Measurements from ENCODE around the gene SLC24A3.

The SLC24A3 gene

DNA sequence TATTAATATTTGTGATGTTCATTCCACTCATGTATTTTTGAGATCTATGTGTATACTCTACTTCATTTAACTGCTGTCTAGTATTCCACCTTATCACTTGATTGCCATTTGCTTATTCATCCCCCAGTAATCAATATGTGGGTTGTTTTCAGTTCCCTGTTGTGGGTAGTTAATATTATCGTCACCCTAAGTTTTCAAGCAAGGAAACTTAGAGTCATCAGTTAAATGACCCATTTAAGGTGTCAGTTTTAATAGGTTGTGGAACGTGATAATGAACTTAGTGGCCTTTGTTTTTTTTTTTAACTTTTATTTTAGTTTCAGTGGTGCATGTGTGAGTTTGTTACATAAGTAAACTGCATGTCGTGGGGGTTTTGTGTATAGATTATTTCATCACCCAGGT lies 90.3 kb downstream of the SLC24A3 start:
- DNase-seq (ENCODE audit: low read depth), result no peak
- H3K4me3 ChIP-seq (ENCODE audit: low read depth, low read length), result no peak overlapping the region
- TF ChIP-seq POLR2A (IDR thresholded peaks at IDR 0.05; ENCODE audit: extremely low read depth, insufficient read length), result no peak
- TF ChIP-seq MYC (IDR thresholded peaks at IDR 0.05; ENCODE audit: low read depth, low read length), result no peak
- TF ChIP-seq, protein P1, sequence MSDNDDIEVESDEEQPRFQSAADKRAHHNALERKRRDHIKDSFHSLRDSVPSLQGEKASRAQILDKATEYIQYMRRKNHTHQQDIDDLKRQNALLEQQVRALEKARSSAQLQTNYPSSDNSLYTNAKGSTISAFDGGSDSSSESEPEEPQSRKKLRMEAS (IDR thresholded peaks at IDR 0.05; ENCODE audit: low read depth, low read length), result no peak

DNA sequence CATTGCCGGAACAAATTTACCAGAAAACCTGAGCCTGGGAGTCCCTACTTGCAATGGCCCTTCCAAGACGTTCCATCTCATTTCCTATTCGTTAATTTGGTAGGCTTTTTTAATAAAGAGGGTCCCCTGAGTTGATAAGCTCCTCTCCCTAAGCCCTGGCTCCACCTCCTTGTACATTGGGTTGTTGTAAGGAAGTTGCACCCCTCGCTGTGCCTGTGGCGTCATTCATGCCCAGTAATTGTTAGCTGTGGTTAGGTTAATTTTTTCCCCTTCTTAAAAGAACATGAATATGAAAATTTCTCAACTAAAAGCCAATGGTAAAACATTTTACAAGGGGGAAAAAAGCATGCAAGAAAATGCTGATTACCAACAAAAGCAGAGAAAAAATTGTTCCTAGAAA lies 91.9 kb downstream of the SLC24A3 start:
- peak overlapping the region; percentile 46 for H3K4me3 ChIP-seq (ENCODE audit: low read depth, low read length)
- DNase-seq (ENCODE audit: low read depth), result peak; percentile 85
- TF ChIP-seq POLR2A (IDR thresholded peaks at IDR 0.05; ENCODE audit: extremely low read depth, insufficient read length), result no peak
- TF ChIP-seq, protein P1 (IDR thresholded peaks at IDR 0.05; ENCODE audit: low read depth, low read length), result 0 out of 2 replicates have a peak, but pooled peaks have one; percentile 43
- TF ChIP-seq, protein P2, sequence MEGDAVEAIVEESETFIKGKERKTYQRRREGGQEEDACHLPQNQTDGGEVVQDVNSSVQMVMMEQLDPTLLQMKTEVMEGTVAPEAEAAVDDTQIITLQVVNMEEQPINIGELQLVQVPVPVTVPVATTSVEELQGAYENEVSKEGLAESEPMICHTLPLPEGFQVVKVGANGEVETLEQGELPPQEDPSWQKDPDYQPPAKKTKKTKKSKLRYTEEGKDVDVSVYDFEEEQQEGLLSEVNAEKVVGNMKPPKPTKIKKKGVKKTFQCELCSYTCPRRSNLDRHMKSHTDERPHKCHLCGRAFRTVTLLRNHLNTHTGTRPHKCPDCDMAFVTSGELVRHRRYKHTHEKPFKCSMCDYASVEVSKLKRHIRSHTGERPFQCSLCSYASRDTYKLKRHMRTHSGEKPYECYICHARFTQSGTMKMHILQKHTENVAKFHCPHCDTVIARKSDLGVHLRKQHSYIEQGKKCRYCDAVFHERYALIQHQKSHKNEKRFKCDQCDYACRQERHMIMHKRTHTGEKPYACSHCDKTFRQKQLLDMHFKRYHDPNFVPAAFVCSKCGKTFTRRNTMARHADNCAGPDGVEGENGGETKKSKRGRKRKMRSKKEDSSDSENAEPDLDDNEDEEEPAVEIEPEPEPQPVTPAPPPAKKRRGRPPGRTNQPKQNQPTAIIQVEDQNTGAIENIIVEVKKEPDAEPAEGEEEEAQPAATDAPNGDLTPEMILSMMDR (IDR thresholded peaks at IDR 0.05; ENCODE audit: low read depth, low read length), result no peak
- peak; percentile 62; the same call in 1 of the 2 replicates for TF ChIP-seq MYC (IDR thresholded peaks at IDR 0.05; ENCODE audit: low read depth, low read length)

DNA sequence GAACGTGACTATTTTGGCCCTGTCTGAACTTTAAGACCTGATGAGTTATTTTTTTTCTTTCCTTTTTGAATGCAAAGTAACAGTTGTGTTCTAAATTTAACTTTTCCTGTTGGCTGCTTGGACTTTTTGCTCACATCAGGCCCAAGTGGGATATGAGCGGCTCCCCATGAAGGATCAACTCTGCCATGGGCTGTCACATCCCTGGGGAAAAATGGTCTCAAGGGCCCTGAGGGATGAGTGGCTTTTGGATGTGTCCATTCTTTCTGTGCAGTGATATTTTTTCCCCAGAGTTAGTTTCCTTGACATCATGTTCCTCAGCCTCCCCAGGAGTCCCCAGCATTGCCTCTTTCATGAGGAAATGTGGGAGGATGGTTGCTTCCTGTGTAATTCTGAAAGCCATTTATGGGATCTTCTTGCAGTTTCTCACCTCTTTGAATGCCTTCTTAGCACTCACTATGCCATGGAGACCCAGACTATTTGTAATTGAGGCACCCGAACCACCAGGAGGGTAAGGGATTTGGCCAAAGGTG lies 92.5 kb downstream of the SLC24A3 start:
- H3K4me3 ChIP-seq (ENCODE audit: low read depth, low read length), result no peak overlapping the region

DNA sequence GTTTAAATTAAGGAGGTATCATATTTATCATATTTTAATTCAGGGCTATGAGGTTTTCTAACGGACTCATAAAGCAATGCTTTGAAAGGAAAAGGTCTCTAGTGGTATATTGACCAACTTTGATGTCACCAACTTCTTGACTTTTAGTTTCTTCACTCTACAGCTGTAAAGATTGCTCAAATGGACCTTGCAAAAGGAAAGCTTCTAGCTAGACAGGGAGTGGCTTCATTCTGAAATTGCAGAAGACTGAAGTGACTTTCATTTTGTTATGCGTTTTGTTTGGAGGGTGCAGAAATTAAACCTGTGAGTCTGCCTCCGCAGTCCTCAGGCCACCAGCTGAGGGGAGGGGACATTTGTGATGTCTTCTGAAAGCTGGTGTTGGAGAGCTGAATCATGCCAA lies 95.7 kb downstream of the SLC24A3 start:
- H3K4me3 ChIP-seq (ENCODE audit: low read depth, low read length), result no peak overlapping the region
- TF ChIP-seq POLR2A (IDR thresholded peaks at IDR 0.05; ENCODE audit: extremely low read depth, insufficient read length), result no peak
- peak; percentile 74 for DNase-seq (ENCODE audit: low read depth)

More for the DNA sequence above, 92.5 kb downstream of the SLC24A3 start:
- TF ChIP-seq MYC (IDR thresholded peaks at IDR 0.05; ENCODE audit: low read depth, low read length), result no peak
- no peak for TF ChIP-seq POLR2A (IDR thresholded peaks at IDR 0.05; ENCODE audit: extremely low read depth, insufficient read length)
- TF ChIP-seq, protein P1 (IDR thresholded peaks at IDR 0.05; ENCODE audit: low read depth, low read length), result no peak
- TF ChIP-seq, protein P2 (IDR thresholded peaks at IDR 0.05; ENCODE audit: low read depth, low read length), result no peak
- DNase-seq (ENCODE audit: low read depth), result peak; percentile 39

- TF ChIP-seq, protein P2 (IDR thresholded peaks at IDR 0.05; ENCODE audit: low read depth, low read length), result no peak
- TF ChIP-seq MYC (IDR thresholded peaks at IDR 0.05; ENCODE audit: low read depth, low read length), result no peak
- no peak for TF ChIP-seq POLR2A (IDR thresholded peaks at IDR 0.05; ENCODE audit: extremely low read depth, insufficient read length)
- TF ChIP-seq, protein P1 (IDR thresholded peaks at IDR 0.05; ENCODE audit: low read depth, low read length), result no peak
- DNase-seq (ENCODE audit: low read depth), result no peak
- H3K4me3 ChIP-seq (ENCODE audit: low read depth, low read length), result no peak overlapping the region
Measured at GRCh38 chr20:19310541-19310940, 98.1 kb downstream of the SLC24A3 start.

DNA sequence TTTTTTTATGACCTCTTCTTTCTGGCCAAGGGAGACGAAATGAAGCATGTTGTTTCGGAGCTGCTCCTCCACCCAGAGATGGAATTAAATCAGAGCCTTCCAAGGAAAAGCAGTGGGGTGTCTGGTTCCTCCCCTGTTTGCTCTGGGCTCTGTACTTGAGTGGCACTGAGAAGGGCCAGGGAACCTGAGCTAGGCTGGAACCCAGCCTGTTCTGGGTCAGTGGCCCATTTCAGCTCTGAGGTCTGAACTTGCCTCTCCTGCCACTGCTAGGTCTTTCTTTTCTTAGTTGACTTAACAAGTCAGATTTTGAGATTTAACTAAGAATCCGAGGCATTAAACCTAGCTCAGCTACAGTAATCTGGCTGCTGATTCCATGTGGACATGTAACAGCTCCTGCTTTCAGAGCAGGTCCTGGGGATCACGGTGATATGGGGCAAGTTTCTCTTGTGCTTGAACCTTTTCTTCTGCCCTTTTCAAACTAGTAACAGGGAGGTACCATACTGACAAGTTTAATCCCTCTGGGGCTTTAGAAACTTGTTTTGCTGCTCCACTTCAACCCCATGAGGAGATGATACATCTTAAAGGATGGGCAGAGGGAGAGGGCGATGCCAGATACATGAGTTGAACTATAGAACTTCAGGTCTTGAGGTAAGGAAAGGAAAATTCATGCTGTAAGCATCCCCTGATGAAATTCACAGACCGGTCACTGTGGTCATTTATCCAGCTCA lies 101.1 kb downstream of the SLC24A3 start:
- H3K4me3 ChIP-seq (ENCODE audit: low read depth, low read length), result no peak overlapping the region
- no peak for DNase-seq (ENCODE audit: low read depth)
- TF ChIP-seq POLR2A (IDR thresholded peaks at IDR 0.05; ENCODE audit: extremely low read depth, insufficient read length) (no peak), MYC (IDR thresholded peaks at IDR 0.05; ENCODE audit: low read depth, low read length) (no peak)
- TF ChIP-seq, protein P2 (IDR thresholded peaks at IDR 0.05; ENCODE audit: low read depth, low read length), result no peak
- TF ChIP-seq, protein P1 (IDR thresholded peaks at IDR 0.05; ENCODE audit: low read depth, low read length), result no peak

All from NB4 (cell line).